Adipocyte (in vitro differentiated cells): ENCODE data around the gene CAPZA1.

Source experiments
- DNase-seq: peaks from one replicate; pipeline ENCODE4 v3.0.0-alpha.2; 2015; ENCODE audit warnings: low read depth
- H3K27me3 ChIP-seq: replicated peaks from 2 replicates; pipeline ENCODE4 v1.7.0; 2013; ENCODE audit warnings: mild to moderate bottlenecking, low read length, moderate library complexity; ENCODE audit not compliant: control insufficient read depth, insufficient read depth
- H3K36me3 ChIP-seq: 2 replicates; pipeline ENCODE4 v1.7.0; 2013; ENCODE audit warnings: low read length, mild to moderate bottlenecking, moderate library complexity; ENCODE audit not compliant: control insufficient read depth, insufficient read depth, severe bottlenecking
- H3K4me1 ChIP-seq: 2 replicates; pipeline ENCODE4 v1.7.0; 2013; ENCODE audit warnings: mild to moderate bottlenecking, low read length, moderate library complexity; ENCODE audit not compliant: control insufficient read depth, insufficient read depth
- H3K4me3 ChIP-seq: 2 replicates; pipeline ENCODE4 v1.7.0; 2013; ENCODE audit warnings: mild to moderate bottlenecking, low read length, moderate library complexity
- H3K9ac ChIP-seq: 2 replicates; pipeline ENCODE4 v1.7.0; 2013; ENCODE audit warnings: mild to moderate bottlenecking, low read length, moderate library complexity
- H3K9me3 ChIP-seq: 2 replicates; pipeline ENCODE4 v1.7.0; 2013; ENCODE audit warnings: mild to moderate bottlenecking, low read length, moderate library complexity; ENCODE audit not compliant: control insufficient read depth

Gene CAPZA1

GRCh38 chr1:112685913-112686312 is 66.3 kb downstream of the CAPZA1 start:
- Histone ChIP-seq H3K4me3 (no peak overlapping the region), H3K4me1 (peaks cover 3% of the 10 kb centered on the region), H3K36me3 (peaks cover 3% of the 10 kb centered on the region), H3K9ac (no peak overlapping the region), H3K9me3 (no peaks in the 10 kb centered on the region), H3K27me3 (no peaks in the 10 kb centered on the region)
- no peak for DNase-seq

DNA sequence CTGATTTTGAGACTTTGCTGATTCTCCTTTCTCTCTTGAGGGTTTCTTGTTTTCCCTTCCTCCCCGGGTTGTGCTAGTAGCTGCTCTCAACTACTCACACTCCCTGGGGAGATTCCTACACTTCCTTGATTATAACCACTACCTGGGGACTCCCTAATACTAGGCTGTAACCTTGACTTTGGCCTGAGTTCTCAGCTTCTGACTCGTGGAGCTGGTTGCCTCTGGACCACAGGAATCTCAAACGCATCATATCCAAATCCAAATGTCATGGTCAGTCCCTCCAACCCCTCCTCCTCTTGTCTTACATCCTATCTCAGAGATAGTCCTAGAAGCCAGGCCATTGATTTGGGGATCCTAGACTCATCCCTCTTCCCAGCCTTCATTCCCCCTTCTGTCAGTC is 66.8 kb downstream of the CAPZA1 start:
- no peak overlapping the region for H3K9ac ChIP-seq
- H3K9me3 ChIP-seq = no peaks in the 10 kb centered on the region
- H3K4me1 ChIP-seq = peaks cover 3% of the 10 kb centered on the region
- DNase-seq = no peak
- no peak overlapping the region for H3K4me3 ChIP-seq
- no peaks in the 10 kb centered on the region for H3K27me3 ChIP-seq
- H3K36me3 ChIP-seq = peaks cover 4% of the 10 kb centered on the region

DNA sequence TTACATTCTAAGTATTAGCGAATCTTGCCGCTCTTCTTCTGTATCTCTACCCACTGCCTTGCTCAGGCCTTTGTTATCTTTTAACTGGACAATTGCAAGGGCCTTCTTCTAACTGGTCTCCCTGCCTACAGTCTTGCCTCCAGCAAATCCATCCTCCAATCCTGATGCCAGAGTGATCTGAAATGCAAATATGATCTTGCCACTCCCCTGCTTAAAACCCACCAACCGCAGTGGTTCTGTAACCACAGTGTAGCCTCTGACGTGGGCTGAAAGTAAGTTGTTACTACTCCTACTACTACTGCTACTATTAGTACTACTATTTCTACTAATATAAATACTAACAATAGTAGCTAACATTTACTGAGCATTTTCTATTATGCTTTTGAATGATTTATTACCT is 67.2 kb downstream of the CAPZA1 start:
- Histone ChIP-seq H3K4me3 (no peak overlapping the region), H3K4me1 (peaks cover 3% of the 10 kb centered on the region), H3K9ac (no peak overlapping the region), H3K36me3 (peaks cover 9% of the 10 kb centered on the region), H3K27me3 (no peaks in the 10 kb centered on the region), H3K9me3 (no peaks in the 10 kb centered on the region)
- DNase-seq = no peak

DNA sequence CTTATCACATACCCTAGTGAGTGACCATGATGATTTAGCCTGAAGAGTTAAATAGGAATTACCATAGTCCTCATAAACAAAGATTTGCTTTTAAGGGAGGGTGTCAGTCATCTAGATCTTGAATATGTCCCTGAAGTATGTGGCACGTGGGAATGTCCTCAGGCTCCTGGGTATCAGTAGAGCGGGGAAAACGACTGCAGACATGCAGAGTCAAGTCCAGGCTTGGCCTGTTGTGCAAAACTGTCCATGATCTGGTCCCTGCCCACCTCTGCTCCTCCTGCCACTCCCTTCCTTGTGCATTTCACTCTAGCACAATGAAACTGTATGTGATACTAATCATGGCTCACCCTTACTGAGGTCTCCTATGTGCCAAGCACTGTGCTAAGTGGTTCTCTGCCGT is 67.7 kb downstream of the CAPZA1 start:
- Histone ChIP-seq H3K9me3 (no peaks in the 10 kb centered on the region), H3K4me3 (no peak overlapping the region), H3K27me3 (no peaks in the 10 kb centered on the region), H3K9ac (no peak overlapping the region), H3K36me3 (peaks cover 14% of the 10 kb centered on the region), H3K4me1 (peaks cover 3% of the 10 kb centered on the region)
- no peak for DNase-seq

- Histone ChIP-seq H3K4me3 (no peak overlapping the region), H3K9me3 (no peaks in the 10 kb centered on the region), H3K4me1 (peaks cover 3% of the 10 kb centered on the region), H3K27me3 (no peaks in the 10 kb centered on the region), H3K9ac (no peak overlapping the region), H3K36me3 (peaks cover 20% of the 10 kb centered on the region)
- DNase-seq = no peak
These were observed 68.3 kb downstream of the CAPZA1 start for GRCh38 chr1:112687785-112688496.

DNA sequence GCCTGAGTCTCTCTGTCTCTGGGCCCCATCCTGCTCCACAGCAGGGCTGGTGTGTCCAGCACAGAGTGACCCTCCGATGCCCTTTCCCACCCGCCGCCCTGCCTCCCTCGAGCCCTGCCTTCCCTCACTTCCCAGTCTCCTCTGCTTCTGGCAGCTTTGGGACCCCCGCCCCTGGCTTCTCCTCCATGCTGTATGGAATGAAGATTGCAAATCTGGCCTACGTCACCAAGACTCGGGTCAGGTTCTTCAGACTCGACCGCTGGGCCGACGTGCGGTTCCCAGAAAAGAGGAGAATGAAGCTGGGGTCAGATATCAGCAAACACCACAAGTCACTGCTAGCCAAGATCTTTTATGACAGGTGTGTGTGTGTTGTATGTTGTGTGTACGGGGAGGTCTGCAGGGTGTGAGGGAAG is 69.2 kb downstream of the CAPZA1 start:
- Histone ChIP-seq H3K4me3 (no peak overlapping the region), H3K36me3 (peaks cover 24% of the 10 kb centered on the region), H3K4me1 (peaks cover 3% of the 10 kb centered on the region), H3K9ac (no peak overlapping the region), H3K27me3 (no peaks in the 10 kb centered on the region), H3K9me3 (no peaks in the 10 kb centered on the region)
- no peak for DNase-seq

- no peaks in the 10 kb centered on the region for H3K9me3 ChIP-seq
- H3K36me3 ChIP-seq = peaks cover 29% of the 10 kb centered on the region
- no peak overlapping the region for H3K9ac ChIP-seq
- H3K4me1 ChIP-seq = peaks cover 3% of the 10 kb centered on the region
- H3K27me3 ChIP-seq = no peaks in the 10 kb centered on the region
- no peak for DNase-seq
- no peak overlapping the region for H3K4me3 ChIP-seq
These were observed 69.7 kb downstream of the CAPZA1 start for GRCh38 chr1:112689196-112689841.

DNA sequence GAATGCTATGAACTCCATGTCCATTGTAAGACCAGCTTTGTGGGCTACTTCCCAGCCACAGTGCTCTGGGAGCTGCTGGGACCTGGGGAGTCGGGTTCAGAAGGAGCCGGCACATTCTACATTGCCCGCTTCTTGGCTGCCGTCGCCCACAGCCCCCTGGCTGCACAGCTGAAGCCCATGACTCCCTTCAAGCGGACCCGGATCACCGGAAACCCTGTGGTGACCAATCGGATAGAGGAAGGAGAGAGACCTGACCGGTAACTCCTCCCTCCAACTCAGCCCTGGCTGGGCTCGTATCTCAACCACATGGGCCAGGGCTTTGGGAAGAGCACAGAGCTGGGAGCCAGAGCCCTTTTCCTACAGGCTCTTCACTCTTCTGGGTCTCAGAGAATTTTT is 70.2 kb downstream of the CAPZA1 start:
- Histone ChIP-seq H3K9me3 (no peaks in the 10 kb centered on the region), H3K36me3 (peaks cover 34% of the 10 kb centered on the region), H3K9ac (no peak overlapping the region)

GRCh38 chr1:112692681-112693080 is 73.0 kb downstream of the CAPZA1 start:
- Histone ChIP-seq H3K27me3 (no peaks in the 10 kb centered on the region), H3K9me3 (no peaks in the 10 kb centered on the region), H3K36me3 (peaks cover 50% of the 10 kb centered on the region), H3K9ac (no peak overlapping the region), H3K4me1 (peaks cover 3% of the 10 kb centered on the region), H3K4me3 (no peak overlapping the region)
- no peak for DNase-seq

More for the DNA sequence above, 70.2 kb downstream of the CAPZA1 start:
- no peaks in the 10 kb centered on the region for H3K27me3 ChIP-seq
- peaks cover 3% of the 10 kb centered on the region for H3K4me1 ChIP-seq
- no peak for DNase-seq
- no peak overlapping the region for H3K4me3 ChIP-seq

DNA sequence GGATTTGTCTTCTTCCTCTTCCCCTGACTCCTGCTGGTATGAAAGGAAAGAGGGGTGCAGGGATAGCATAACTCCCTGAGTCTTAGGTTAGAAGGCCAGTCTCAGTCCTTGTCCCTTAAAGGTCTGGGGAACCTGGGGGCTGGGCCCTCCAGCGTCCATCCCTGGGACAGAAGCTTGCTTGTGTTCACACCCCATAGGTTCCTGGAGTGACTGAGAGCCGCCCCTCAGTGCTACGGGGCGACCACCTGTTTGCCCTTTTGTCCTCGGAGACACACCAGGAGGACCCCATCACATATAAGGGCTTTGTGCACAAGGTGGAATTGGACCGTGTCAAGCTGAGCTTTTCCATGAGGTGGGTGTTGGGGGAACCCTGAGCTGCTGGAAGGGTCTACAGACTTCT is 74.2 kb downstream of the CAPZA1 start:
- DNase-seq = no peak
- Histone ChIP-seq H3K9ac (no peak overlapping the region), H3K9me3 (no peaks in the 10 kb centered on the region), H3K4me1 (peaks cover 3% of the 10 kb centered on the region), H3K27me3 (no peaks in the 10 kb centered on the region), H3K4me3 (no peak overlapping the region), H3K36me3 (peaks cover 57% of the 10 kb centered on the region)

GRCh38 chr1:112694363-112694929 is 74.8 kb downstream of the CAPZA1 start:
- DNase-seq = no peak
- H3K9ac ChIP-seq = no peak overlapping the region
- H3K36me3 ChIP-seq = peaks cover 59% of the 10 kb centered on the region
- no peaks in the 10 kb centered on the region for H3K9me3 ChIP-seq
- H3K27me3 ChIP-seq = no peaks in the 10 kb centered on the region
- no peak overlapping the region for H3K4me3 ChIP-seq
- H3K4me1 ChIP-seq = peaks cover 3% of the 10 kb centered on the region
